GM19023 (cell line): ENCODE measurements around the gene MGAT4A.
"Not testable (repeated sequence)": the region's sequence is repeated elsewhere in the genome, so short reads cannot be mapped to it uniquely, and the experiment has no call there.

Experiments
- ATAC-seq: cut with Tn5 transposase; IDR thresholded peaks from one replicate; pipeline ENCODE4 v1.9.1; 2021; ENCODE audit warnings: mild to moderate bottlenecking, moderate library complexity; ENCODE audit not compliant: unreplicated experiment

The MGAT4A gene

DNA sequence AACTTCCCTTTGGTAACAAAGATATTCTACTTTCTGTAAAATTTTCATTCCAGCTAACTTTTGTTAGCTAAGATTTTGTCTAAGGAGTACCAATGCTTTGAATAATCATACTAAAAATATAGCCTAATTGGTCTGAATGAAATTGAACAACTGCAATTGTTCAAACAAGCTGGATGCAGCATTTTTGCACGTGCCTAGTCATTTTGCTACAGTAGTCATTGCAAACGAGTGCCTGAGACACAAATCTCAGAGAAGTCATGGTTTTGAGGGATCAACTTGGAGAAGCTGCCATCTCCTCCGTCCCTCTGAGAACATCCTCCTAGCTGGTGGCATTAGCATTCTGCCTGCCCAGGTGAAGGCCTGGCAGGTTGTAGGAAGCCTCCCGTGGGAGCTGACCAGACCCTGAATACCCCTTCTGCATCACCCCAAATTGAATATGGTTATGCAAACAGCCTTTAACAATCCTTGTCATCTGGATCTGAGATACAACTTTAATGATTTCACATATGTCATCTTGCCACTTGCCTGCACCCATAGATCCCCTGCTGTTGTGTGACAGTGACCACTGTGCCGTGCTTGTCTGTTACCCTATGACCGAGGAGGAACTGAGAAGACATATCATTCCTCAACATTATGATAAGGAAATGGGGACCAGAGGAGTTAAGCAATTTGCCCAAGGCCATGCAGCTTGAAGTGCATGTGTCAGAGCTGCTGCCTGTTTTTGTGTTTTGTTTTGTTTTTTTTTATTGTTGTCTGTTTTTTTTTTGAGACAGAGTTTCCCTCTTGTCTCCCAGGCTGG is 29.1 kb upstream of the MGAT4A start:
- ATAC-seq, result no peak

DNA sequence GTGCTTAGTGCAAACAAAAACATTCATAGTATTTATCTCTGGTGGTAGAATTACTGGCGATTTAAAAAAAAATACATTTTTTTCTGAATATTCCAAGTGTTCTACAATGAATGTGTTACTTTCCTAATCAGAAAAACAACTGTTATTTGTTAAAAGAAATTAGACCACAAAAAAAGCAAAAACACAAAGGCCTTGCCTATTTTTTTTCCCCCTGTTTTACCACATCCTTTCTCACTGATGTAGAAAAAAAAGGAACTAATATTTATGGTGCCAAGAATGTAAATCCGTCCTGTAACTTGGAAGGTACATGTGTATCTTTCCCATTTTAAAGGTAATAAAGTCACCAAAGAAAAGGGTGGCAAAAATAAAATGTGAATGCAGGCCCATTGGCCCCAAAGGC is 28.4 kb upstream of the MGAT4A start:
- ATAC-seq, result no peak

DNA sequence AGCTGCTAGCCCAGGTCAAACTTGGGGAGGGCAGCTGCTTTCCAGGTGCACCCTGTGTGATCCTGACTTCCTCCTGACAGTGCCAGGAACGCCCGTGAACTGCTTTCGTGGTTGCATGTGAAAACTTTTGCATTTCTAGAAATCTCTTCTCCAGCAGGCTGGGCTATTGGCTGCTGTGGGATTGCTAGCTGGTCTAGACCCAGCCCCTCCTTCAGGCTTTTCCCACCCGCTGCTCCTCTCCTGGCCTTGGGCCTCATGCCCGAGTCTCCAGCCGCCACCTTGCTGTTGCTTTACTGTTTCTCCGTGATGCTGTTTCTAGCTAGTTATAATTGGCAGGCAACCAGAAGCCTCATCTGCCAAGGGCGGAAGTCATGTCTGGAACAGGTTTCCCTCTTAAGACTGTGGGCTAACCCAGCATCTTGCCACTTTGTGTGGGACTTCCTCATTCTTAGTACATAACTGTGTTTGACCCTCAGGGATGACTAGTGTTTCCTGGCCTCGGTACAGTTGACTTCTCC is 27.0 kb upstream of the MGAT4A start:
- ATAC-seq, result peak; percentile 76

DNA sequence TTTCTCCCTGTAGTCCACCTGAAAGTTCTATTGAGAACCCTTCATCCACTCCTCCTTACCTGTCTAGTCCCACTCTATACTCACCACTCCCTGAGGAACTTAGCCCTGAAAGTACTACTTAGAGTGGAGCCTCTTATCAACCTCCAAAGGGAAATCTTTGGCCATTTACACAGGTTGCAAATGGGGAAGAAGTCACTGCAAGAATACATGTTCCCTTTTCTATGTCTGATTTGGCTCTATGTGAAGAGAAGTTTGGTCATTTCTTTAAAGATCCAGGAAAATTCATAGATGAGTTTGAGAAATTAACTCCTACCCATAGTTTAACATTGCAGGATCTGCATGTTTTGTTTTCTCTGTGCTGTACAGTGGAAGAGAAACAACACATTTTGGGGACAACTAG is 22.9 kb upstream of the MGAT4A start:
- no peak for ATAC-seq

DNA sequence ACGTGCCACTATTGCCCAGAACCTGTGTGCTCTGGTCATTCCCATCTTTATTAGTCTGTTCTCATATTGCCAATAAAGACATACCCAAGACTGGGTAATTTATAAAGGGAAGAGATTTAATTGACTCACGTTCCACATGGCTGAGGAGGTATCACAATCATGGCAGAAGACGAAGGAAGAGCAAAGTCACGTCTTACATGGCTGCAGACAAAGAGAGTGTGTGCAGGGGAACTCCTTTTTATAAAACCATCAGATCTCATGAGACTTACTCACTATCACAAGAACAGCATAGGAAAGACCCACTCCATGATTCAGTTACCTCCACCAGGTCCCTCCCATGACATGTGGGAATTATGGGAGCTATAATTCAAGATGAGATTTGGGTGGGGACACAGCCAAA is 21.8 kb upstream of the MGAT4A start:
- not testable (repeated sequence) for ATAC-seq

DNA sequence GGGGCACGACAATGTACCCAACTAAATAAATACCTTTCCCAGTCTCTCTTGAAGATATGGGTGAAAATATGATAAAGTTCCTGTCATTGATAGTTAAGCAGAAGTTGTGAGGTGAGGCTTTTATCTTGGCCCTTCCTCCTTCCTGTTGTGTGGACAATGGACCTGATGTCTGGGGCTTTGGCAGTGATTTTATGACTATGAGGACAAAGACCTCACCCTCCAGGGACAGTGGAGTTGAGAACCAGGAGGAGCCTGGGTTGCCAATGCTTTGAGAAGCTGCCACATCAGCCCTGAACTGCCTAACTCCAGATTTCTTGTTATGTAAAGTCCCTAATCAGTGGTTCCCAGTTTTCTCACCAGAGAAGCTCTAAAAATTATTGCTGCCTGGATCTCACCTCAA is 20.8 kb upstream of the MGAT4A start:
- ATAC-seq, result no peak

DNA sequence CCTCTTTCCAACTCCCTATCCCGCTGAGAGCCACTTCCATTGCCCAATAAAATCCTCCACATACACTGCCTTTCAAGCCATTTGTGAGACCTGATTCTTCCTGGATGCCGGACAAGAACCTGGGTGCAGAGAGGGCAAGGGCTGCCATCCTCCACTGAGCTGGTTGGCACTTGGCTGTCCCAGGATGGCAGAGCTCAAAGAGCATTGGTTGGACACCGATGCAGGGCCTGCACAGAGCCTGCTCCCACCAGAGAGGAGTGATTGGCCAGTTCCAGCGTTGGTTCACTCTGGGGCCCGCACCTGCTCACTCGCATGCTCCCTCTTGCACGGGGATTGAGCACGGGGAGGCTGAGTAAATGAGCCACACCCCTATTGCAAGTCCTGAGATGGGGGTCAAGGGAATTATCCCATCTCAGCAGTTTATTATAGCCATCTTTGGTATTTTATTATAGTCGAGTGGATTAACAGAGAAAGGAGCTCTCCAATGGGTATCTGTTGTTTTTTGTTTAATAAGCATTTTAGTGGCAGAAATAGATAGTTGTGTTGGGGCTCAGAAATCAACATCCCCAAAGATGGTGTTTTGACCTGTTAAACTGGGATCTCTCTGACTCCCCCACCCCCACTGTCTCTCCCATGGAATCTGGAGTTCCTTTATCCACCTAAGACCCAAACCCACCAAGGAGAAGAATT is 19.8 kb upstream of the MGAT4A start:
- no peak for ATAC-seq

DNA sequence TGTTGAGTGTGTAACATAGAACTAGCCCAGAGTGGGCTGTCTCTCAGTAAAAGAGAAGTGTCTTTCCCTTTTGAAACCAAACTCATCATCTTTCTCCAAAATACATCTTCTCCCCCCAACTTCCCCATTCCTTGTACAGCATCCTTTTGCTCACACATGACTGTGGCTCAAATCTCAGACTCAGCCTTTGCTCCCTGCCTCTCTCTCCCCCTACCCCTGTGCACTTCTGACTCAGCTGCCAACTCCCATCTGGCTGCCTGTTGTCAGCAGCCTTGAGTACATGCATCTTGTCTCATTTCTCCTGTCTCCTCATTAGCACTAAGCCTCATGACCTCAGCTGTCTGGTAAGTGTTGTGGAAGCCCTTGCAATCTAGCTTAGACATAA is 18.1 kb upstream of the MGAT4A start:
- ATAC-seq, result no peak

DNA sequence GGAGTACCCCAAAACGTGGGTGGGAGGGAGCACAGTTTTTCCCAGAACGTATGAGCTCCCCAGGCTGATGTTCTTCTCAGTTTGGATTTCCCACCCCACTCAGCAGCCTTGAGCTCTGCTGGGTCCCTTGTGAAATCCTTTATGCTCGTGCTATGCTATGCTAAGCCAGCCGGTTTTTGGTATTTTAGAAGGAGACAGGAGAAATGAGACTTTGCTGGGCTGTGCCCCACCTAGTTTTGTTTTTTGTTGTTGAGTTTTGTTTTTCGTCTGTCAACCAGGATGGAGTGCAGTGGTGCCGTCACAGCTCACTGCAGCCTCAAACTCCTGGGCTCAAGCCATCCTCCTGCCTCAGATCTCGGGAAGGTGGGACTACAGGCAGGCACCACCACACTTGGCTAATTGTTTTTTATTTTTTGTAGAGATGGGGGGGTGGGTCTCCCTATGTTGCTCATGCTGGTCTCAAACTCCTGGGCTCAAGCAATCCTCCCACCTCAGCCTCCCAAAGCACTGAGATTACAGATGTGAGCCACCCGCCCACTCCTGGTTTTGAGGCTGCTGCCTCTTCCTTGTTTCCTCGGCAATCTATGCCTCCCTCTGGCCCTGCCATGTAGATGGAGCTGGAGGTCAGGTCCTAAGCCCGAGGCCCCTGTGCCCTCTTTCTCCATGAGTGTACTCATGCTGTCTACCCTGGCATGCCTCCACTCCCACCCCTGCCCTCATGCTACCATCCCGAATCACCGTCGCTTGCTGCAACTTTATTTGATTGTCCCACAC is 17.5 kb upstream of the MGAT4A start:
- ATAC-seq, result no peak

DNA sequence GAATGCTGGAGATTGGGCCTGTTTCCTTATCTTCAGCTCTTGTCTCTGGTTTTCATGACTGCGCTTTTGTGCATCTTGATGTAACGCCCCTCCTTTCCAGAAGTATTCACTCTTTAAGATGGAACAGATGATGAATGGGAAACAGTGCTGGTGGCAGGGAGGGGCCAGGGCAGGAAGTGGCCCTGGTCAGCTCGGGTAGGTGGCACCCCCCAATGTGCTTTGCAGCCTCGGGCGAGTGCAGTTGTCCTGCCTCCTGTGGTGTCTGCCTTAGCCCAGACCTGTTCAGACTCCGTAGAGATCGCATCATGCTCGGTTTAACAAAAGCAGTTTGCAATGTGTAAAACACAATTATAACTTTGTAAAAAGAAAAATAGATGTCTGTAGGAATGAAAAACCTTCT is 17.0 kb upstream of the MGAT4A start:
- ATAC-seq, result no peak

DNA sequence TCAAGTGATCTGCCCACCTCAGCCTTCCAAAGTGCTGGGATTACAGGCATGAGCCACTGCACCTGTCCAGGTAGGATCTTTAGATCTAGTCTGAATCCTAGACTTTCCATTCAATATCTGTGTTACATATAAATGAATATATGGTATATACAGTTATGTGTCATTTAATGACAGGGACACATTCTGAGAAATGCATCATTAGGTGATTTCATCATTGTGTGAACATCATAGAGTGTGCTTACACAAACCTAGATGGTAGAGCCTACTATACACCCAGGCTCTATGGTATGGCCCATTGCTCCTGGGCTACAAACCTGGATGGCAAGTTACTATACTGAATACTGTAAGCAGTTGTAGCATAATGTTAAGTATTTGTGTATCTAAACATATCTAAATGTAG is 15.5 kb upstream of the MGAT4A start:
- no peak for ATAC-seq

DNA sequence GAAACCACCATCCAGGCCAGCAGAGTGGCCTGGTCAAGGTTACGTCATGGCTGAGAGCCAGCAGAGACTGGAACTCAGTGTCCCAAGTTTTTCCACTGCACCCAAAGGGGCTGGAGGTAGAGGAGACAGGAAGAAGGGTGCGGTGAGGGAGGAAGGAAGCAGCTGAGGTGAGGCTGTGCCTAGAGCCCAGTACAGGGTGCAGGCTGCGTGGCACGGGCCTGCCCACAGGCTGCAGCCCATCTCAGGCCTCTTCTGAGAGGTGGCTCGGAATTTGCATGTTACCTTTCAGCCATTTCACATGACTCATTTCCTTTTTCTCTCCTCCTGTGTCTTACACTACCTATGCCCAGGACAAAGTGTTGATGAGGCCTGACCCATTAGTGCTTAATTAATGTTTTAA is 13.7 kb upstream of the MGAT4A start:
- no peak for ATAC-seq

DNA sequence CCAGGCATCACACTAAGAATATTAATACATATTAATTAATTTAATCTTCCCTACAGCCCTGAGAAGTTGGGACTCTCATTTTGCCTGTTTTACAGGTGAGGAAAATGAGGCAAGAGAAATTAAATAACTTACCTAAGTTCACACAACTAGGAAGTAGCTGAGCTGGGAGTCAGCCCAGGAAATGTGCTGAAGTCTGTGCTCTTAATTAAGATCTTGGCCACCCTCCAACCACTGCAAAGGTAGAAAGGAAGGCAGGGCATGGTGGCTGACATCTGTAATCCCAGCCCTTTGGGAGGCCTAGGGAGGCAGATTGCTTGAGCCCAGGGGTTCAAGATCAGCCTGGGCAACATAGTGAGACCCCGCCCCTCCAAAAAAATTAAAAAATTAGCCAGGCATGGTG is 12.9 kb upstream of the MGAT4A start:
- ATAC-seq, result no peak

DNA sequence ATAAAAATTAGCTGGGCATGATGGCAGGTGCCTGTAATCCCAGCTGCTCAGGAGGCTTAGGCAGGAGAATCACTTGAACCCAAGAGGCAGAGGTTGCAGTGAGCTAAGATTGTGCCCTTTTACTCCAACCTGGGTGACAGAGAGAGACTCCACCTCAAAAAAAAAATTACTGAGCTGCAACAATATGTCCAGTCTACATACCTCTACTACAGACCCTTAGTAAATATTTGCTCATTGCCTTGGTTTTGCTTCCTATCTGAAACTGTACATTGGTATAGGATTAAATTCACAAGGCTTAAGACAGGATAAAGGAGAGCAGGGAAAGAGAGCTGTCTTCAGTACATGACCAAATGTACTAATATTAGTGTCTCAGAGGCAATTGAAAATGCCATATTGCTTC is 8.1 kb upstream of the MGAT4A start:
- no peak for ATAC-seq

DNA sequence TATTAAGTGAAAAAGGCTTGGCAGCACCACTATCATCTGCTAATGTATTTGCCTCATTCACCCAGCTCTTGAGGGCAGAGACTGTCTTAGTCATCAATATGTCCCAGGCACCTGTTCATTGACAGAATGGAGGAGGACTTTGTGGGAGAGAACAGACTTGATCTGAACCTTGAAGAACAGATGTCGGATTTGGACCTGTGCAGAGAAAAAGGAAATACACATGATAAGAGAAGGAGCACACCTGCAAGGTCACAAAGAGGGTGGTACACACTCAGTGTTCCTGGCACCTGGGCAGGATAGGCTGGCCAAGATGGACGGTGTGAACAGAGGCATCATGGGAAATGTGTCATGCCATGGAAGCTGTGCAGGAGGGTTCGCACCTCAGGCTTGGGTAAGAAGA is 7.4 kb upstream of the MGAT4A start:
- ATAC-seq, result no peak

DNA sequence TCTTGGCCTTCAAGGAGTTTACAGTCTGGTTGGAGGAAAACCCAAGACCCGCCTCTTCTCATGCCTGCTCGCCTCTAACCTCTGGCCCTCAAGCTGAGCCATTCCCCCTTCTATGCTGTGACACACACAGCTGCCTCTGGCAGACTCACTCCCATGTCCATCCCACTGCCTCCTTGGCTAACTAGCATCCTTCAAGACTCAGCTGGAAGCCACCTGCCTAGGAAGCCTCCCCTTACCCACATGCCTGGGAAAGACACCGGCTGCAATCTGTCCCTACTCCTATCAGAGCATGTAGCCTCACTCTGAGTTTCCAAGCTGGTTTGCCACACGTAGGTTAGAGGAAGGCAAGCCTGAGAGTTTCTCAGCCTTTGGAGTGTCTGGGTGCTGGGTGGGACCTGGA is 6.9 kb upstream of the MGAT4A start:
- ATAC-seq, result no peak

DNA sequence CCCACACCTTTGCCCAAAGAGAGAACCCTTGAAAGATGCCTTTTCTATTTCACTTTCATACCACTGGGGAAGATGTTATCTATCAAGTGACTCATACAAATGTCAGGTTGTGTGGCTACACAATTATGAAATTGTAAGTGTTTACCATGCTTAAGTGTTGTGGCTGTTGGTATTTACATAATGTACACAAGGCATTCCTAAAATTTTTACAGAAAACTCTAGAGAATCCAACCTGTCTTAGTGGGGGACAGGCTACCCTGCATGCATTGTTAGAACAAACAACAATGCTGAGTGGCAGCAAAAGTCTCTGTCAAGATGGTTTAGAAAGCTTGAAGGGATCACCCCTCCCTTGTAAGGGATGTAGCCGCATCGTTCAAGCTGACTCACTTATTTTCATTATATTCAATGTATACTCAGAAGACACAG is 5.5 kb upstream of the MGAT4A start:
- no peak for ATAC-seq

DNA sequence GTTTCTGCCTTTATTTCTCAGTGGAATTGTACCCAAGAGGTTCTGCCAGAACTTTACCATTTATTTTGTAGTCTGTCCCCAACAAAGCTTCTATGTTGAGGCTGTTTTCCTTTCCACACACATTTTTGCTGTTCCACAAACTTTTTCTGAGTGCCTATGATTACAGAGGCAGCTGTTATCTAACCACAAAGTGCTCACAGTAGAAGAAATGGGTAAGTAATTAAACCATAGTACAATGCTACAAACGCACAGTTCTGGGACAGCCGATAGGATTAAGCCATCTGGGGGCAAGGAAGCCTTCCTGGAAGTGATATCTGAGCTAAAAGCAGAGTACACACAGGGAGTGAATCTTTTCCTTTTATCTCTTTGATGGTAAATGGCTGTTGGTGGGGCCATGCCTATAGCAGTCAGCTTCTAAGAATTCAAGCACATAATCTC is 3.9 kb upstream of the MGAT4A start:
- ATAC-seq, result no peak

DNA sequence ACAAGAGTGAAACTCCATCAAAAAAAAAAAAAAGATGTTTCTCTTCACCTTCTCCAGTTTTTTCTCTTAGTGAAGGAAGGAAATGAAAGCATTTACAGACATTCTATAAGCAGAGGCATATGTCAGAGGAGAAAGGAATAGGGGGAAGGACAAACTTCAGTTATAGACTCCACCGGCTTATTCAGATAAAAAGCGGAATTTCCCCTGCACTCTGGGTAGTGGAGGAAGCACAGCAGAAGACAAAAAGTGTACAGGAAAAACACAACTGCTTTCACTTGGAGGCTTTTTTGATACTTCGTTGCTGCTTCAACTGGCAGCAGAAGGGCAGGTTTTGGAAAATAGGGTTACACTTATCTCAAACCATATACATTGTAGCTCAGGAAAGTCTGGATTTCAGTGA is 3.2 kb upstream of the MGAT4A start:
- no peak for ATAC-seq

DNA sequence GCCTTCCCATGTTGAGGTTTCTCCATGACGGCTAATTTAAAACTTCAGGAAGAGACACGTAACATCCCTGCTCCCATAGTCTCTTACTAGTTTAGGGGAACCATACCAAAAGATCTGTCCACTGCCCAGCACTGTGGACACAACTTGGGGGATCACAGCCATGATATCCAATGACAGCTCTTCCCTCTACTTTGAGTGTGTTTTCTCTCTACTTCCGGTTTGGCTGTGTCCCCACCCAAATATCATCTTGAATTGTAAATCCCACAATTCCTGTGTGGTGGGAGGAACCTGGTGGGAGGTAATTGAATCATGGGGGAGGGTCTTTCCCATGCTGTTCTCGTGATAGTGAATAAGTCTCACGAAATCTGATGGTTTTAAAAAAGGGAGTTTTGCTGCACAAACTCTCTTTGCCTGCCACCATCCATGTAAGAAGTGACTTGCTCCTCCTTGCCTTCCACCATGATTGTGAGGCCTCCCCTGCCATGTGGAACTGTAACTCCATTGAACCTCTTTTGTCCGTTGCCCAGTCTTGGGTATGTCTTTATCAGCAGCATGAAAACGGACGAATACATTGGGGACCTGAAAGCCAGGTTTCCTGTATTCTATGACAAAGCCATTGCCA is 1.6 kb upstream of the MGAT4A start:
- no peak for ATAC-seq

DNA sequence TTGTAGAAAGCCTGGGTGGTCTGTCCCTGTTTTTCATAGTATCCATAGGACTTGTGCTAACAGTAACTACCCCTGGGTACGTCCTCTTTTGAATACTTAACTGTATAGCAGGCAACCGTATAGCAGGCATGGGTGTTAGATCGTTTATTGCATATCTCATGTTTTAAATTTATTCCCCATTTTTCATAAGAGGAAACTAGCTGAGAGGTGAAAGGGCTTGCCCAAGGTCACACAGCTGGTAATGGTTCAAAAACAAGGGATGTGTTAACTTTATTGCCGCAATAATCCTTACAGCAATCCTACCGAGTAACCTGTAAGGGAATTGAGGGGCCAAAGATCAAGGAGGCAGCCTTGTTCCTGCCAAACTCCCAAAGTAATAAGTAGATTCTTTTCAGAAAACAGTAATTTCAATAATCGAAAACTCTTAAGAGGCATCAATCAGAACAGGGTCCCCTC is 990 bp upstream of the MGAT4A start:
- ATAC-seq, result no peak
